ENCODE results near the gene TGFB2.
"Not testable (repeated sequence)": the region's sequence is repeated elsewhere in the genome, so short reads cannot be mapped to it uniquely, and the experiment has no call there.

Gene TGFB2

DNA sequence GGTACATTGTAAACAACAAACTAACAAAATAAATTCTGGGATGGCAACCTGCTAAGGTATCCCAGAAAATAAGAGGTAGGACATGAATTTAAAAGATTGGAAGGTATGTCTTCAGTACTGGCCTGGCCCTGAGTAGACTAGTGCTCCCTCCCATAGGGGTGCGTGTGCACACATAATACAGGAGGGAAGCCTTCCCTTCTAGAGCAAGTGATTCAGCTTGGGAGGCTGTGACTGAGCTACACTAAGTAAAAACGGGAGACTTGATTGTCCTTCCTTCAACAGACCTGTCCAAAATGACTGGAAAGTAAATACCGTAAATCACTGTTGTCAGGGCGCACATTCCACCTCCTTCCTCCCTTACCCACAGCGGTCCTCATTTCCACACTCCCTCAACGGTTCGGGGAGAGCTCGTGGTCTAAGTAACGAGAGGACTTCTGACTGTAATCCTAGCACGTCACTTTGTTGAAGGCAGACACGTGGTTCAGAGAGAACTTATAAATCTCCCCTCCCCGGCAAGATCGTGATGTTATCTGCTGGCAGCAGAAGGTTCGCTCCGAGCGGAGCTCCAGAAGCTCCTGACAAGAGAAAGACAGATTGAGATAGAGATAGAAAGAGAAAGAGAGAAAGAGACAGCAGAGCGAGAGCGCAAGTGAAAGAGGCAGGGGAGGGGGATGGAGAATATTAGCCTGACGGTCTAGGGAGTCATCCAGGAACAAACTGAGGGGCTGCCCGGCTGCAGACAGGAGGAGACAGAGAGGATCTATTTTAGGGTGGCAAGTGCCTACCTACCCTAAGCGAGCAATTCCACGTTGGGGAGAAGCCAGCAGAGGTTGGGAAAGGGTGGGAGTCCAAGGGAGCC is at the start of gene TGFB2:
Gene TGFB2, plus strand, starts transcription at position 523 of the 859 bp plus-strand sequence. CDS start 1,366 bp downstream, outside the sequence.
- DNase-seq (ENCODE audit: low read depth) = no peak

DNA sequence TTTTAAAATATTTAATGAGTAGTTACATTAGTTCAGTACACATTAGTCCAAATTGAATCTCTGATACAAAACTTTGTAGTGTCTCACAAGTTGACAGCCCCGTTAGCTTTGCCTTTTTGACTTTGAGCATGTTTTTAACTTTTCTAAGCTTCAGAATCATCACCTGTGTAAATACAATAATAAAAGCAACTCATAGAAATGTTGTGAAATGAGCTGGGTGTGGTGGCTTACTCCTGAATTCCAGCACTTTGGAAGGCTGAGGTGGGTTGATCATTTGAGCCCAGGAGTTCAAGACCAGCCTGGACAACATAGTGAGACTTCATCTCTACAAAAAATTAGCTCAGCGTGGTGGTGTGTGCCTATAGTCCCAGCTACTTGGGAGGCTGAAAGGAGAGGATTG is 49.0 kb upstream of the TGFB2 start:
- DNase-seq (ENCODE audit: low read depth) = no peak

- no peak for DNase-seq (ENCODE audit: low read depth)
Measured at GRCh38 chr1:218297461-218297860, 47.7 kb upstream of the TGFB2 start.

GRCh38 chr1:218297867-218298266 is 47.3 kb upstream of the TGFB2 start:
- DNase-seq (ENCODE audit: low read depth) = no peak

- no peak for DNase-seq (ENCODE audit: low read depth)
Measured at GRCh38 chr1:218298398-218298797, 46.7 kb upstream of the TGFB2 start.

DNA sequence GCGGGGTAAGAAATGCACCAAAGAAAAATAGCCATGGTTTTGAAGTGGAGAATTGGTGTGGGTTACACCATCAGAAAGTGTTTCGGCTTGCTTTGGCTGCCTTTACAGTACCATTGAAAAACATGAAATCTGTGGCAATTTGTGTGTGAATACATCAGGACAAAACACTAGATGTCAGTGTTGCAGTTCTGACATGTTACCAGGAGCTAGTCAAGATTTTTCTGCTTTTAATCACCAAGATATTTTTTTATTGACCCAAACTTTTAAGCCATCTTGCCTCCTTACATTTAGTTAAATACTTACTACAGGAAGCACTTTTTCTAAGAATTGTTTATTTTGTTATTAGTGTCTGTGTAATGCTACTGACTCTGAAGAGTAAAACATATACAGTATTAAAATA is 45.7 kb upstream of the TGFB2 start:
- no peak for DNase-seq (ENCODE audit: low read depth)

- DNase-seq (ENCODE audit: low read depth) = no peak
Measured at GRCh38 chr1:218301217-218301616, 43.9 kb upstream of the TGFB2 start.

- DNase-seq (ENCODE audit: low read depth) = no peak
Measured at GRCh38 chr1:218302155-218302554, 43.0 kb upstream of the TGFB2 start.

DNA sequence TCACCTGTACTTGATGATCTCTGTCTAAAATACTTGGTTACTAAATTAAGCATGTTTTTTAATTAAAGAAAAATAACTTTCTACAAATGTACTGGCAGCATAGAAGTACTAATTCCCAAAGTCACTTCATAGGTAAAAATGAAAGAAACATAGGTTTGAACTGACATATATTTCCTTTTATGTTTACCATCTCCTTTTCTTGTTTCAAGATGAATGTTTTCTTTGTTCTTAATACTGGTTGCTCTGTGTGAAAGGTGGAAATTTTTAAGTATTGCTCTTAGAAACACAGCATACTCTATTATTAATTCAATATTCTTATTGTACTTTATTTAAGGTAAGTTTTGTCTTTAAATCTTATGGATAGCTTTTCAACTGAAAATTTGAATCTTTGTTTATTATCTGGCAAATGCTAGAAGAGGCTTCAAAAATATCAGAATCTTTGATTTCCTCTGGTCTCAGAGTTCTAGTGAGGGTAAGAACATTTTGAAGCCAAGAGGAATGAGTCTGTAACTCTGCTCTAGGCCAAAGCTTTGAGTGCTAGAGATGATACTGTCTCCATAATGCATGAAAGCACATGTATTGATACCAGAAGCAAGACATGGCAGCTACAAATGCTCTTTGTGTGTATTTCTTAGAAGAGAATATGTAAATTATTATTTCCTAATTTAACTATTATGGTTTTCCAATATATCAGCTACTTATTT is 41.8 kb upstream of the TGFB2 start:
- no peak for DNase-seq (ENCODE audit: low read depth)

GRCh38 chr1:218304281-218305039 is 40.7 kb upstream of the TGFB2 start:
- no peak for DNase-seq (ENCODE audit: low read depth)

DNA sequence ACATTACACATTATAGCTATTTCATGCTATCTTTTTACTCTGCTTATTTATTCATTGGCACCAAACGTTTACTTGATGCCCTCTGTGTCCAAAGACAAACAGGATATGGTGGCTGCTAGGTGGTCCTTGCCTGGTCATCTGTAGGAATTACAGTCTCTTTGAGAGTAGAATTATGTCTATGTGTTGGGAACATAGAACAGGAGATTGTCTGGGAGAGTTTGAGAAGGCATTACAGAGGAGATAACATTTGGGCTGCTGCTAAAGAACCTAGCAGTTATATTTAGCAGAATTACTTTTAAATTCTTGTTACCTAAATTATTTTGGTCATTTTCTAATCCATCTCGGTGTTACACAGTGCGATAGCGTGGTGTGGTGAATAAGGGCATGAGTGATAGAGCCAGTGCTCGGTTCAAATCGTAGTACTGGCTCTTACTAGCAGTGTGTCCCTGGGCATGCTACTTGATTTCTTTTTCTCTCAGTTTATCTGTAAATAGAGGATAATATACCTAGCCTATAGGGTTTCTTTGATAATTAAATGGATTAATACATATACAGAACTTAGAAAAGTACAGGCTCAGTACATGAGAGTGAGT is 39.6 kb upstream of the TGFB2 start:
- DNase-seq (ENCODE audit: low read depth) = no peak

DNA sequence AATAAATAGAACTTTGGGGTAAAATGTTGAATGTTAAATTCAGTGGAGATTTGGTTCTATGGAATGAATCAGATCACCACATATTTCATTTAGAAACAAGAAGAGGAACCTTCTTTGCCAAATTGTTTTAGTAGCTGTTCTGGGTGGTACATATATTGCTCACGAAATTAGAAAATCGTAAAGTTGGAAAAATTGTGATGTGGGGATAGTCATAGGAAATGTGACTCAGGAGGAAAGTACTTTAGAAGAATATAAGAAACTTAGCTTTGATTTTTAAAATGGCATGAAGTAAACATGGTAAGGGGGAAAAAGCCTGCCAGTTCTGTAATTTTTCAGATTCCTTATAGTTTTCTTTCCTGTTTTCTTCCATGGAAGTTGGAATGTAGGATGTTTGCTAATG is 32.6 kb upstream of the TGFB2 start:
- no peak for DNase-seq (ENCODE audit: low read depth)

GRCh38 chr1:218314316-218314715 is 30.8 kb upstream of the TGFB2 start:
- DNase-seq (ENCODE audit: low read depth) = no peak

- no peak for DNase-seq (ENCODE audit: low read depth)
Measured at GRCh38 chr1:218315638-218316037, 29.5 kb upstream of the TGFB2 start.

- DNase-seq (ENCODE audit: low read depth) = no peak
Measured at GRCh38 chr1:218317061-218317460, 28.1 kb upstream of the TGFB2 start.

DNA sequence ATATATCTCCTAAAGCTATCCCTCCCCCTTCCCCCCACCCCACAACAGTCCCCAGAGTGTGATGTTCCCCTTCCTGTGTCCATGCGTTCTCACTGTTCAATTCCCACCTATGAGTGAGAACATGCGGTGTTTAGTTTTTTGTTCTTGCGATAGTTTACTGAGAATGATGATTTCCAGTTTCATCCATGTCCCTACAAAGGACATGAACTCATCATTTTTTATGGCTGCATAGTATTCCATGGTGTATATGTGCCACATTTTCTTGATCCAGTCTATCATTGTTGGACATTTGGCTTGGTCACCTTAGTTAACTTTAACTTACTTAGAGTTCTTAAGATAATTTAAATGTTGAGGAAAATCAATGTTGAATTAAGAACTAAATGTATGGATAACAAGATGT is 25.0 kb upstream of the TGFB2 start:
- DNase-seq (ENCODE audit: low read depth) = not testable (repeated sequence)

- DNase-seq (ENCODE audit: low read depth) = no peak
Measured at GRCh38 chr1:218322762-218323161, 22.4 kb upstream of the TGFB2 start.

DNA sequence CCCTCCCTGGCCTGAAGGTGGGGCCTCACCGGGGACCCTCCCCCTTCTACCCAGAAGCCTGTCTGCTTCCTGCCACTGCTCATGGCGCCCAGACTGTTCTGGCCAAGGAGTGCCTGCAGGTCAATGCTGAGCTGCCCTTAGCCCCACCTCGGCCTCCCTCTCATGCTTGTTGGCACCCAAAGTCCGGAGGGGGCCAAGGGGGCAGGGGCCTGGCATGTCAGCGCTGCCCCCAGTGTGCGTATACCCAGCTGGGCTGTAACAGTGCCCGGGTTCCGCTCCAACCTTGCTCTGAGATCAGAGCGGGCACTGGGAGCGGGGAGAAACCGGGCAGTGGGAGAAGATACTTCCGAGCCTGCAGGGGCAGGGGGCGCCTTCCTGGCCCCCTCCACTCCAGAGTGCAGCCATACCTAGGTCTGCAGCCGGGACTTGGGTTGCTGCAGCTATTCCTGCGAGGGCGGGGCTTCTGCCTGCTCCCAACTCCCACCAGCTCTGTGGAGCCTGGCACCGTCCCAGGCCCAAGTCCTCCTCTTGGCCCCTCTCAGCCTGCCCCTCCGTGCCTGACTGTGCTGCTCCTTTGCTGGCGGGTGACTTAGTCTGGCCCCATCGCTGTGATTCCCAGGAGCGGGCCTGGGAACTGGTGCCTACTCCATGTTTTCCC is 21.4 kb upstream of the TGFB2 start:
- DNase-seq (ENCODE audit: low read depth) = no peak

DNA sequence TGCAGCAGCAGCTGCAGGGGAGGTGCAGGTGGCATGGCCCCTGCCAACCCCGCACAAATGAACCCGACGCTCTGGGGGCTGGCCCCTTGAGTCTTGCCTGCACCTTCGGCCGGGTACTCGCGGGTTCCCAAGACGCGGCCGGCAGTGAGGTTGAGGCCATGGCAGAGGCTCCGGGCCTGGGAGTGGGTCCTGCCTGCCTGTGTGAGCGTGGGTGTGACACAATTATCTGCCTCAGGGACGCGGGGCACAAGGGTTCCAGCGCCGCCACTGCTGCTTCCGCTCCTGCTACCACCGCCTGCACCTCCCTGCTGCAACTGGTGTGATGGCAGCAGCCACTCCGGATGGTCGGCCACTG is 20.9 kb upstream of the TGFB2 start:
- no peak for DNase-seq (ENCODE audit: low read depth)

DNA sequence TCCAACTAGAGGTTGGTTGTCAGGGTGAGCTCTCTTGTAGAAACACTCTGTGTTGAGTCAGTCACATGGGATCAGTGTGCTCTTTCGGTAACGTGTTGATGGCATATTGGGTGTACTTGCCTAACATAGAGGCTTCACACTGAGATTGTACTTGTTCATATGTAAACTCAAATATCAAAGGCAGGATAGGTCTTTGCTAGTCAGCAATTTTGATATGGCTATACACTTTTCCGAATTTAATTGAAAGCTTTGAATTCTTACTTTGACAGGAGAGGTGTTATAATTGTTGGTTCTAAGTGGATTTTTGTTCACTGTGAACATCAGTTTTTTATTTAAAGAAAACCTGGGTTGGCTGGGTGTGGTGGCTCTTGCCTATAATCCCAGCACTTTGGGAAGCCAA is 16.4 kb upstream of the TGFB2 start:
- no peak for DNase-seq (ENCODE audit: low read depth)

- DNase-seq (ENCODE audit: low read depth) = no peak
Measured at GRCh38 chr1:218330043-218330623, 15.0 kb upstream of the TGFB2 start.

DNA sequence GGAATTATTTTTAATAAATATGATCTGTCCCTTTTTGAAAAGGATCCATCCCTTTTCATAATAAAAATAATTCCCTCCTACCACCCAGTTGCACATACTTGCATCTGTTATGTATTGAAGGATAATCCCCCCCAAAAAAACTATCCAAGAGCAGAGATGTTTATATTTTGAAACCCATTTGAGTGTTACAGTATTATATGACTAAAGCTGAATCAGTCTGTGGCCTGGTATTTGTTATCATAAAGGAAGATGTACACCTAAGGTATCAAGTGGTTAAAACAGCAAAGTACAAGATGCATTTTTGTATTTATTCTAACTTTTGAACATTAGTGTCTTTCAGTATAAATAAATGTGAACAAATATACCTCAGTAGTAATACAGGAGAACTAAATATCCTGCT is 12.7 kb upstream of the TGFB2 start:
- no peak for DNase-seq (ENCODE audit: low read depth)
